K562 (cell line): ENCODE results near the gene A1BG. TPM values are rescaled to one million over a fixed set of nuclear protein-coding genes. Genes with fewer than 3 reads are reported as not detected.

Experiments
- ATF1 ChIP-seq, 2 experiments: fragments of 450-650 bp in 1 of 2; IDR thresholded peaks; 2 replicates each; pipeline ENCODE4 v1.6.1; 2016; ENCODE audit warnings: missing compliant biosample characterization in 1 of 2, missing genetic modification characterization in 1 of 2
- EZH2 ChIP-seq: IDR thresholded peaks from 2 replicates; pipeline ENCODE4 v1.6.1; 2012; ENCODE audit warnings: low read depth, mild to moderate bottlenecking, inconsistent platforms, low read length, borderline replicate concordance
- GTF2A2 ChIP-seq: IDR thresholded peaks from 2 replicates; pipeline ENCODE4 v1.6.1; 2016; ENCODE audit warnings: mild to moderate bottlenecking, missing genetic modification characterization, missing compliant biosample characterization
- PTTG1 ChIP-seq: fragments of 450-650 bp; IDR thresholded peaks from 2 replicates; pipeline ENCODE4 v1.6.1; 2016; ENCODE audit warnings: low read depth, mild to moderate bottlenecking, missing genetic modification characterization, missing compliant biosample characterization
- TAF7 ChIP-seq: fragments of 450-650 bp; IDR thresholded peaks from 2 replicates; pipeline ENCODE4 v1.6.1; 2016; ENCODE audit warnings: missing genetic modification characterization, missing compliant biosample characterization
- YY1 ChIP-seq, 3 experiments: IDR thresholded peaks; 2 replicates each; pipeline ENCODE4 v1.6.1; 2011; ENCODE audit warnings: low read length in 2 of 3, mild to moderate bottlenecking in 2 of 3, moderate library complexity in 2 of 3, borderline replicate concordance in 1 of 3, control low read depth in 1 of 3, low read depth in 1 of 3; ENCODE audit not compliant: insufficient read depth in 3 of 3, insufficient replicate concordance in 2 of 3, control insufficient read depth in 1 of 3, insufficient read length in 1 of 3; ENCODE audit errors: extremely low read depth in 1 of 3
- ZNF124 ChIP-seq: sonication (generic); formaldehyde crosslinking; IDR thresholded peaks from 2 replicates; pipeline ENCODE4 v1.8.1; 2022; ENCODE audit warnings: missing genetic modification reagents
- ZNF316 ChIP-seq: fragments of 450-650 bp; IDR thresholded peaks from 2 replicates; pipeline ENCODE4 v1.6.1; 2016
- ZNF41 ChIP-seq: fragments of 250-450 bp; sonication (Bioruptor Pico); conservative IDR thresholded peaks from 2 replicates; pipeline ENCODE4 v1.4.0; 2020; ENCODE audit warnings: mild to moderate bottlenecking
- ZNF561 ChIP-seq: fragments of 450-650 bp; formaldehyde crosslinking; conservative IDR thresholded peaks from 2 replicates; pipeline ENCODE4 v1.4.0; 2020; ENCODE audit warnings: mild to moderate bottlenecking, moderate library complexity
- polyA plus RNA-seq, 8 experiments: library from polyadenylated mRNA; depleted of rRNA in 4 of 8; stranded (reverse) in 5 of 8; unstranded in 3 of 8; fragments of >200 nt; fragmentation: Nextera tagmentation in 2 of 8; fragmentation: Illumina TruSeq in 1 of 8; extraction: Ambion mirVana in 2 of 8; extraction: Trizol in 1 of 8; gene quantifications; 2 replicates each; pipeline versions ENCODE4 v1.2.1 to v1.2.3, GENCODE V29; 2011 to 2014; ENCODE audit warnings: inconsistent platforms in 1 of 8, missing spikeins in 1 of 8
- total RNA-seq, 7 experiments: library from RNA; depleted of rRNA in 6 of 7; stranded (reverse); fragments of >200 nt in 6 of 7; fragmentation: Illumina TruSeq in 2 of 7; extraction: Trizol in 2 of 7; gene quantifications; 2 replicates each; pipeline versions ENCODE4 v1.2.1 to v1.2.3, GENCODE V29; 2011 to 2021; ENCODE audit warnings: low replicate concordance in 1 of 7
- TF ChIP-seq, protein P1 (sequence below): fragments of 250-450 bp; sonication (Bioruptor Pico); IDR thresholded peaks from 2 replicates; pipeline ENCODE4 v1.5.0; 2022; ENCODE audit warnings: mild to moderate bottlenecking
- TF ChIP-seq, protein P2 (sequence below): sonication (generic); formaldehyde crosslinking; IDR thresholded peaks from 2 replicates; pipeline ENCODE4 v1.8.0; 2022; ENCODE audit warnings: missing genetic modification reagents, mild to moderate bottlenecking, borderline replicate concordance
- TF ChIP-seq, protein P3 (sequence below), 2 experiments: fragments of 250-450 bp in 1 of 2; fragments of 450-650 bp in 1 of 2; sonication (Bioruptor Pico) in 1 of 2; IDR thresholded peaks; 2 replicates each; pipeline versions ENCODE4 v1.6.1 to v1.8.0; 2016 to 2021; ENCODE audit warnings: mild to moderate bottlenecking in 2 of 2, moderate library complexity in 2 of 2, missing compliant biosample characterization in 1 of 2, missing genetic modification characterization in 1 of 2
- TF ChIP-seq, protein P4 (sequence below), 2 experiments: fragments of 450-650 bp in 1 of 2; sonication (generic) in 1 of 2; formaldehyde crosslinking in 1 of 2; IDR thresholded peaks in 1 of 2; conservative IDR thresholded peaks in 1 of 2; 2 replicates each; pipeline versions ENCODE4 v1.6.1 to v1.8.1; 2016 to 2023; ENCODE audit warnings: mild to moderate bottlenecking in 2 of 2, moderate library complexity in 2 of 2, inconsistent platforms in 1 of 2, missing genetic modification reagents in 1 of 2
- TF ChIP-seq, protein P5 (sequence below): fragments of 250-450 bp; sonication (Bioruptor Pico); IDR thresholded peaks from 2 replicates; pipeline ENCODE4 v1.9.0; 2021; ENCODE audit warnings: mild to moderate bottlenecking, inconsistent platforms

Gene A1BG
- total and polyA plus RNA-seq, 9 of the 15 experiments (the other 6 are each of a cell fraction or from before 2014, with no cell fraction given) = 0.10 to 19.8 (median 2.6) TPM

DNA sequence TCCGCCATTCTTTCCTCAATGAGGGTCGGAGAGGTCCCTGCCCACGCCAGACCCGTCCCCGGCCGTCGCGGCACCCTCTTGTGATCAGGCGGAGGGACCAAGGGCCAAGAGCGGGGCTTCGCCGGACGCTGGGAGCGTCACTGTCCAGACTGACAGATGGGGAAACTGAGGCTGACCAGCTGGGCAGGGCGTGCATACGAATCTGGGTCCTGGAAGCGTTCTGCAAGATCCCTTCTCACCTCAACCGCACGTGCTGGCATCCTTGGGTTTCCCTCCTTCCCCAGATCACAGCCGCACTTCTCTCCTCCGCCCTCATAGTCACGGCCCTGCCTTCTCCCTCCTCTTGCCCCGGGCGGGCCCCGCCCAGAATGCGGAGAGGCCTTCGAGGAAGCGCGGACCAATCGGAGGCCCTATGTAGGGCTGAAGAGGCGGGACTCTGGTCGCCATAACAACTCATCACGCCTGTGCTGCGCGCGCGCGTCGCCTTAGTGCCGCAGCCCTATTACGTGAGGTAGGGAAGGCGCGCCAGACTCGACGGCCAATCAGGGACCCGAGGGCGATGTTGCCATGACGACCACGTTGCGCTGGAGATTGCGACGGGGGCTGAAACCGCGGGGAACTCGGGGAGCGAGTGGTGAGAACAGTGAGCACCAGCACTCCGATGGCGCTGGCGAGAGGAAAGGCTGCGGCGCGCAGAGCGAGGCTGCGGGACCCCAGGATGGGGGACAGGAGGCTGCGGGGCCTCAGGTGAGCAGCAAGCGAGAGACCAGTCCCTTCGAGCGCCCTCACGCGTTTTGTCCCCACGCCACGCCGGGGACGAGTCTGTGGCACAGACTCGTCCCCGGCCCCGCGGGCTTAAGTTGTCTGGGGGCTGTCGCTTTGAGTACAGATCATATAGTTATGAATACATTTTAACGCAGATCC lies 47.9 kb upstream of the A1BG start (continued):
- TF ChIP-seq, protein P1, sequence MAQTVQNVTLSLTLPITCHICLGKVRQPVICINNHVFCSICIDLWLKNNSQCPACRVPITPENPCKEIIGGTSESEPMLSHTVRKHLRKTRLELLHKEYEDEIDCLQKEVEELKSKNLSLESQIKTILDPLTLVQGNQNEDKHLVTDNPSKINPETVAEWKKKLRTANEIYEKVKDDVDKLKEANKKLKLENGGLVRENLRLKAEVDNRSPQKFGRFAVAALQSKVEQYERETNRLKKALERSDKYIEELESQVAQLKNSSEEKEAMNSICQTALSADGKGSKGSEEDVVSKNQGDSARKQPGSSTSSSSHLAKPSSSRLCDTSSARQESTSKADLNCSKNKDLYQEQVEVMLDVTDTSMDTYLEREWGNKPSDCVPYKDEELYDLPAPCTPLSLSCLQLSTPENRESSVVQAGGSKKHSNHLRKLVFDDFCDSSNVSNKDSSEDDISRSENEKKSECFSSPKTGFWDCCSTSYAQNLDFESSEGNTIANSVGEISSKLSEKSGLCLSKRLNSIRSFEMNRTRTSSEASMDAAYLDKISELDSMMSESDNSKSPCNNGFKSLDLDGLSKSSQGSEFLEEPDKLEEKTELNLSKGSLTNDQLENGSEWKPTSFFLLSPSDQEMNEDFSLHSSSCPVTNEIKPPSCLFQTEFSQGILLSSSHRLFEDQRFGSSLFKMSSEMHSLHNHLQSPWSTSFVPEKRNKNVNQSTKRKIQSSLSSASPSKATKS = no peak
- TF ChIP-seq PTTG1 (tag) (no peak), YY1 (IDR thresholded peaks at IDR 0.05; ENCODE audit: borderline replicate concordance in 1 of 3, control insufficient read depth in 1 of 3, extremely low read depth in 1 of 3, insufficient read depth in 3 of 3, insufficient read length in 1 of 3, insufficient replicate concordance in 2 of 3, low read depth in 1 of 3, low read length in 2 of 3) (peak; percentile 52 to 75 (median 73)), ZNF316 (no peak), GTF2A2 (tag) (no peak), EZH2 (no peak), TAF7 (tag) (peak; percentile 46; the same call in 1 of the 2 replicates), ATF1 (CRISPR knock-in tag; IDR thresholded peaks at IDR 0.05) (peak; percentile 86), ATF1 (tag; IDR thresholded peaks at IDR 0.05) (peak; percentile 97), ZNF124 (CRISPR knock-in tag) (no peak), ZNF41 (CRISPR knock-in tag) (no peak), ZNF561 (CRISPR knock-in tag) (no peak)
- TF ChIP-seq, protein P2, sequence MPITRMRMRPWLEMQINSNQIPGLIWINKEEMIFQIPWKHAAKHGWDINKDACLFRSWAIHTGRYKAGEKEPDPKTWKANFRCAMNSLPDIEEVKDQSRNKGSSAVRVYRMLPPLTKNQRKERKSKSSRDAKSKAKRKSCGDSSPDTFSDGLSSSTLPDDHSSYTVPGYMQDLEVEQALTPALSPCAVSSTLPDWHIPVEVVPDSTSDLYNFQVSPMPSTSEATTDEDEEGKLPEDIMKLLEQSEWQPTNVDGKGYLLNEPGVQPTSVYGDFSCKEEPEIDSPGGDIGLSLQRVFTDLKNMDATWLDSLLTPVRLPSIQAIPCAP (CRISPR knock-in tag) = no peak
- TF ChIP-seq, protein P3, sequence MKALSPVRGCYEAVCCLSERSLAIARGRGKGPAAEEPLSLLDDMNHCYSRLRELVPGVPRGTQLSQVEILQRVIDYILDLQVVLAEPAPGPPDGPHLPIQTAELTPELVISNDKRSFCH (CRISPR knock-in tag; IDR thresholded peaks at IDR 0.05) = no peak
- TF ChIP-seq, protein P3 (tag; IDR thresholded peaks at IDR 0.05) = 0 out of 2 replicates have a peak, but pooled peaks have one; percentile 45
- TF ChIP-seq, protein P4, sequence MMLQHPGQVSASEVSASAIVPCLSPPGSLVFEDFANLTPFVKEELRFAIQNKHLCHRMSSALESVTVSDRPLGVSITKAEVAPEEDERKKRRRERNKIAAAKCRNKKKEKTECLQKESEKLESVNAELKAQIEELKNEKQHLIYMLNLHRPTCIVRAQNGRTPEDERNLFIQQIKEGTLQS (IDR thresholded peaks at IDR 0.05) = no peak
- TF ChIP-seq, protein P4 (CRISPR knock-in tag; conservative IDR thresholded peaks at IDR 0.05) = no peak
- TF ChIP-seq, protein P5, sequence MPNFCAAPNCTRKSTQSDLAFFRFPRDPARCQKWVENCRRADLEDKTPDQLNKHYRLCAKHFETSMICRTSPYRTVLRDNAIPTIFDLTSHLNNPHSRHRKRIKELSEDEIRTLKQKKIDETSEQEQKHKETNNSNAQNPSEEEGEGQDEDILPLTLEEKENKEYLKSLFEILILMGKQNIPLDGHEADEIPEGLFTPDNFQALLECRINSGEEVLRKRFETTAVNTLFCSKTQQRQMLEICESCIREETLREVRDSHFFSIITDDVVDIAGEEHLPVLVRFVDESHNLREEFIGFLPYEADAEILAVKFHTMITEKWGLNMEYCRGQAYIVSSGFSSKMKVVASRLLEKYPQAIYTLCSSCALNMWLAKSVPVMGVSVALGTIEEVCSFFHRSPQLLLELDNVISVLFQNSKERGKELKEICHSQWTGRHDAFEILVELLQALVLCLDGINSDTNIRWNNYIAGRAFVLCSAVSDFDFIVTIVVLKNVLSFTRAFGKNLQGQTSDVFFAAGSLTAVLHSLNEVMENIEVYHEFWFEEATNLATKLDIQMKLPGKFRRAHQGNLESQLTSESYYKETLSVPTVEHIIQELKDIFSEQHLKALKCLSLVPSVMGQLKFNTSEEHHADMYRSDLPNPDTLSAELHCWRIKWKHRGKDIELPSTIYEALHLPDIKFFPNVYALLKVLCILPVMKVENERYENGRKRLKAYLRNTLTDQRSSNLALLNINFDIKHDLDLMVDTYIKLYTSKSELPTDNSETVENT (CRISPR knock-in tag) = peak; percentile 45; the same call in 1 of the 2 replicates
